Heart left ventricle (tissue), 13 donors: ENCODE results near the gene SHROOM1.

Source experiments
- CTCF ChIP-seq, 12 donors: fragments of 200-600 bp; sonication (generic) in 4 of 12; IDR thresholded peaks; one replicate each; pipeline versions ENCODE4 v1.5.0 to v1.8.0; 2018 to 2022; ENCODE audit warnings: antibody characterized with exemption in 12 of 12, mild to moderate bottlenecking in 5 of 12
- POLR2A ChIP-seq, 2 donors: fragments of 450-650 bp; IDR thresholded peaks; one replicate each; pipeline ENCODE4 v1.6.1; 2017; ENCODE audit warnings: antibody characterized with exemption in 2 of 2, mild to moderate bottlenecking in 2 of 2, moderate library complexity in 2 of 2
- donor health status: ischemic (EF 13 %, LVEDD 7.1; RV severe dilation, severe dysfunction).
- donor health status: DM: no; HTN: yes; CAD: no.
- donor health status: DM: no; HTN: no; CAD: no.
- donor health status: ischemic (EF 25% LVEDD 6.9; RV normal size, moderate dysfunction).
- donor health status: ischemic (EF 25% LVEDD 5.7; RV mildly dilated, moderate dysfunction).
- donor health status: ischemic (EF 35%, LVEDD 5.7; RV mildly dilated, moderate dysfunction).
- donor health status: nonischemic (EF 11% LVEDD 7.7; RV severe dilation, severe dysfunction).
- donor health status: DM: yes; HTN: yes; CAD: no.
- donor health status: PGD.
- donor health status: ischemic (EF 29% LVEDD 5.4; RV normal size, mild dysfunction).
- donor health status: nonischemic (EF 23%, LVEDD 6.1; RV moderate dilation, normal function).

DNA sequence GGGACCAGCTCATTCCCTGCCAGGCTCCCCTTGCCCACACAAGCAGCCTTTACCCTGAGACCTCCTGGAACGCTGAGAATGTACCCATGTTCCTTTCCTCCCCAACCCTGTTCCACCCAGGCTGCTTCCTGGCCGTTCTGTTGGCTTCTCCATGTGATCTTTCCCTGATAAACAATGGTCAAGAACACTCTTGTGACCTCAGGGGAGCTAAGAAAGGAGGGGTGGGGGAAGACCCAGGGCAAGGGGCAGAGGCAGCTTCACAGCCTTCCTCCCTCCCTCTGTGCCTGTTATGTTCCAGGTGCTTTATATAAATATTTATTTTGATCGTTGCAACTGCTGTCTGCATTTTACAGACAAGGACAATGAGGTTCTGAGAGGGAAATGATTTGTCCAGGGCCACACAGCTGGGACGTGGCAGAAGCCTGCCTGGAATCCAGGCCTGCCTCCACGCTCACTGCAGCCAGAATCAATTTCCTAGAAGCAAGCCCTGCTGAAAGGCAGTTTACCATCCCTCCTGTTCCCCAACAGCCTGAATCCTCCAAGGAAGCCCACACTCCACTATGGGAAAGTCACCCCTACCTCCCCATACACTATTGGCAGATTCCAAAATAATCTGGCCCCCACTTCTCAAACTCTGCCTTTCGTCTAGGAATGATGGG lies 3.9 kb downstream of the SHROOM1 start:
- TF ChIP-seq POLR2A (IDR thresholded peaks at IDR 0.05) (no peak), CTCF (IDR thresholded peaks at IDR 0.05) (no peak)
